HG03159 (cell line): ENCODE results near the gene FURIN.
"Not testable (repeated sequence)": the region's sequence is repeated elsewhere in the genome, so short reads cannot be mapped to it uniquely, and the experiment has no call there.

Source experiments
- ATAC-seq: cut with Tn5 transposase; IDR thresholded peaks from one replicate; pipeline ENCODE4 v1.9.1; 2021; ENCODE audit warnings: mild to moderate bottlenecking, moderate library complexity; ENCODE audit not compliant: unreplicated experiment

Gene FURIN

DNA sequence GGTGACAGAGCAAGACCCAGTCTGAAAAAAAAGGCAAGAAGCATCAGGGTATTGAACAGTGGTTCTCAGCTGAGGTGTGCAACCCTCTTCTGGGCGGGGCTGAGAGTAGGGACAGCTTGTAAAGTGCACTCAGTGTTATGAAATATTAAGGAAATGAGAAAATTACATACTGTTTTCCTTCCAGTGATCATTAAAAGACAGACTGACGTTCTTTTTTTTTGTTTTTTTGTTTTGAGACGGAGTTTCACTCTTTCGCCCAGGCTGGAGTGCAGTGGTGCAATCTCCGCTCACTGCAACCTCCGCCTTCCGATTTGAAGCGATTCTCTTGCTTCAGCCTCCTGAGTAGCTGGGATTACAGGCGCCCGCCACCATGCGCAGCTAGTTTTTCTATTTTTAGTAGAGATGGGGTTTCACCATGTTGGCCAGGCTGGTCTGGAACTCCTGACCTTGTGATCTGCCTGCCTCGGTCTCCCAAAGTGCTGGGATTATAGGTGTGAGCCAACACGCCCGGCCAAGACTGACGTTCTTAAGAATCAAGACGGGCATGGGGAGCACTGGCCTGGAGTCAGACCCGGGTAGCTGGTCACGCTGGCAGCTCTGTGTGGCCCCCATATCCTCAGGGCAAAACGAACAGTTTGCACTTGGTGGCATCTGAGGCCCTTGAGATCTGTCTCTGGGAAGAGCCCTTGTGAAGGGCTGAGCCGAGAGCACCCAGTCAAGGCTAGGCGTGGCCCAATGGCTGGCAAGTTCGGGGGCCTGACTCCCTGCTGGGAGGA lies 46.1 kb downstream of the FURIN start:
- ATAC-seq = no peak

DNA sequence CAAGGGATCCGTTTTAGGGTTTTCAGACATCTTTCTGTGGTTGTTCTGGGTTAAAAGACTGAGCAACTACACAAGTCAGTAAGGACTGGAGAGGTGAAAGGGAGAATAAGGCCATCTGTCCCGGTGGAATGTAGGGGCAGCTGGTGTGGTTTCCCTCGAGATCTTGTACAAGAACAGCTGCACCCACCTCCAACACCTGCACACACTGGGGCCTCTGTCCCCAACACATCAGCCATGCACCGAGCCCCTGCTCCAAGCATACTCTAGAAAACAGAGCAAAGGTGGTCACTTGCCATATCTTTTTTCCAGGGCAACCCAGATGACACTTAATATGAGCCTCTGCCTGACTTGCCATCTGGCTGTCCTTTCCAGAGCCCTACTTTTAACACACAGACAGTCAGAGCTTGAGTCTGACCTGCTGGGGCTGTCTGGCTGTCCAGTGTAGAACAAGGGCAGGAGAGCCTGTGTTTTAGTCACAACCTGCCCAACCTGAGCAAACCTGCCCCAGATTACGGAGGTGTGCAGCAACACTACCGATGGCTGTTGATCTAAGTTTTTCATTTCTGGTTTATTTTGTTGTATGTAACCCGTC lies 46.9 kb downstream of the FURIN start:
- ATAC-seq = no peak

DNA sequence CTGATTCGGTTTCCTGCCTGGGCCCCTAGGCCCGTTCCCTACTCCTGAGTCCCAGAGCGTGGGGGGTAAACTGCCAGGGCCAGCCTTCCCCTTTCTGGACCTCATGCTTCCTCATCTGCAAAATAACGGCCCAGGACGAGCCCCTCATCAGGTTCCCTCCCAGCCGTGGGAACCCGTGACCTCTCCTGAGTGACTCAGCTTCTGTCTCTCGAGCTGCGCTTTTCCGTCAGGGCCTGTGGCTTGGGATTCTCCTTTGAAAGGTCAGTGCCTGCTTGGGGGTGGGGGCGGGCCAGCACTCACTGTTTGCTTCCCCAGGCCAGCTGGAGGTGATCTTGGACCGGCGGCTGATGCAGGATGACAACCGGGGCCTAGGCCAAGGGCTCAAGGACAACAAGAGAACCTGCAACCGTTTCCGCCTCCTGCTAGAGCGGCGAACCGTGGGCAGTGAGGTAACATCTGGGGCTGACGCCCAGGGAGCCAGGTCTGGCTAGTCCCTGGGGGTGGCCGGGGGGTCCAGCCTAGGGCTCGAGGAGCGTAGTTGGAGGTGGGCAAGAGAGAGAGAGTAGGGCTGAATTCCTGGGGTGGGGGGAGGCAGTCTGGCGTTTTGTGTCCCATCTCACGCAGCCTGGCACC lies 47.5 kb downstream of the FURIN start:
- ATAC-seq = no peak

DNA sequence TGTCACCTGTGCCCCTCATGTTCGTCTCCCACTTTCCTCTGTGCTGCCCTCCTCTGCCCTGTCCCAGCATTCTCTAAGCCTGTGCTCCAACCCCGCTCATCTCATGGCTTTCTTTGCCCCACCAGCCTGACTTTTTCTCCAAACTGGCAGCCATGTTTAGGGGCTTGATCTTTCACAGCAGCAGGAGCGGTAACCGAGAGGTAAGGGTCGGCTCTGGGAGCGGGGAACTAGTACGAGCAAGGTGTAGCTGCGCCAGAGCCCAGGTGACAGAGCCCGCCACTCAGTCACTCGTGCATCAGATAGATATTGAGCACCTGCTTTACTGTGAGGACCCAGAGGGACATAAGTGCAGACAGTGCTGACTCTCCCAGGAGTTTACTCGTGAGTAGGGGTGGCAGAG lies 48.1 kb downstream of the FURIN start:
- ATAC-seq = no peak

DNA sequence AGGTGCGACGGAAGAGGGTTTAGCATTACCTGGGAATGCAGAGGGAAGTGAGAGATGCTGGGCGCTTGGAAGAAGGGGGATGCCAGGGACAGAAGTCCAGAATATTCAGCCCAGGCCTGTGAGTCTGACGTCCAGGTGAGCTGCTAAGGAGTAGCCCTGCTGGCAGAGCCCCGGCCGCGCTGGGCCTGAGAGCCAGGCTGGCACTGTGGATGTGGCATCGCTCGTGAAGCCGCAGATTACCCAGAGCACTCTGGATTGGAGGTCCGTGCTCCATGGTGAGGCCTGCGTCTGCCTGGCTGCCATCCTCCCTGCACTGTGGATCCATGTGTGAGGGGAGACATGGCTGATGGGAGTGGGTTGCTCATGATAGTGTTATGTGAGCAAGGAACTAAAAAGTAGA lies 49.2 kb downstream of the FURIN start:
- ATAC-seq = no peak

DNA sequence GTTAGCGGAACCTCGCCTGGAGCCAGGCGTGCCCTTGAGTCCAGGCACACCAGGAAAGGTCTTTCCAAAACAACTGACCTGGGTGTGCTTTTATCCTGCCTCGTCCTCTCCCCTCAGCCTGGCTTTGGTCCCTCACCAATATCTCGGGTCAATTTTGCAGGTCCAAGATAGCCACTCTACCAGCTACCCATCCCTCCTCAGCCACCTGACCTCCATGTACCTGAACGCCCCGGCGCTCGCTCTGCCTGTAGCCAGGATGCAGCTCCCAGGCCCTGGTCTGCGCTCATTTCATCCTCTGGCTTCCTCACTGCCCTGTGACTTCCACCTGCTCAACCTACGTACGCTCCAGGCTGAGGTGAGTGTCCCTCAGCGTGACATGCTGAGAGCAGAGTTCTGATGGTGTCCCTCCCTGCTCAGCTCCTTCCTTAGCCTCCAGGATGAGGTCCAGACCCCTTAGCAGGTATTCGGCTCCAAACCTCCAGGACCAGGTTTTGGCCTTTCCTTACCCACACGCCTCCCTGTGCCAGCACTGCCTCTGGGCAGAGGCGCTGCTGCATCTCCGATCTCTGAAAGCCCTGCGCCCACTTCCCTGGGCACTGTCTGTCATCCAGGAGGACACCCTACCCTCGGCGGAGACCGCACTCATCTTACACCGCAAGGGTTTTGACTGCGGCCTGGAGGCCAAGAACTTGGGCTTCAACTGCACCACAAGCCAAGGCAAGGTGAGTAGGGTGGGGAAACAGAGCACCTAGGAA lies 49.8 kb downstream of the FURIN start:
- no peak for ATAC-seq

DNA sequence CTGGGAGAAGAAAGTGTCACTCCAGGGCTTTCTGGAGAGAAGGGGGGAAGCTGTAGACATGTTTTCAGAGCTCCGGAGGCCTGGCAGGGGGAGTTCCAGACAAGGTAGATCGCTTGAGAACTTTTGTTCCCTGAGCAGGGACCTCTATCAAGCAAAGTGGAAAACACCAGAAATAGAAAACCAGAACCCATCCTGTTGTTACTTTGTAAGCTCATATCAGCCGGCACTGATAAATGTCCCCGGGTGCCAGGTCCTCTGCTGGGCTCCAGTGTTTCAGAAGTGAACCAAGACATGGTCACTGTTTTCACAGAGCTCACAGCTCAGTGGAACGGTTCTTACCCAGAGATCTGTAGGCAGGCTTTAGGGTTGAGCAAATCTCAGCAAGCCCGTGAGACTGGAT lies 50.4 kb downstream of the FURIN start:
- ATAC-seq = no peak

DNA sequence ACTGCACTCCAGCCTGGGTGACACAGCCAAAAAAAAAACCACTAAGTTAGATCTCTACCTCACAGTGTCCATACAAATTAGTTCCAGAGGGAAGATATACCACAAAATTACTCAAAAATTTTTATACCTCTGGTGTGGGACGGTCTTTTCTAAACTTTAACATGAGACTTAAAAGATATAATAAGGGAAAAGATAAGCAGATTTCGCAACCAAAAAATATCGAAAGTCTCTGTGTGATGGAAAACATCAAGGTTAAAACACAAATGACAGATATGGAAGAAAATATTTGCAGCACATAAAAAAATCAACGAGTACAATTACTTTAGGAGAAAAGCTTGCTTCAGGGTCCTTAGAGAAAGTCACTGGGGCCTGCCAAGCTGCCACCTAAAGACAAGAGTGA lies 53.5 kb downstream of the FURIN start:
- no peak for ATAC-seq

DNA sequence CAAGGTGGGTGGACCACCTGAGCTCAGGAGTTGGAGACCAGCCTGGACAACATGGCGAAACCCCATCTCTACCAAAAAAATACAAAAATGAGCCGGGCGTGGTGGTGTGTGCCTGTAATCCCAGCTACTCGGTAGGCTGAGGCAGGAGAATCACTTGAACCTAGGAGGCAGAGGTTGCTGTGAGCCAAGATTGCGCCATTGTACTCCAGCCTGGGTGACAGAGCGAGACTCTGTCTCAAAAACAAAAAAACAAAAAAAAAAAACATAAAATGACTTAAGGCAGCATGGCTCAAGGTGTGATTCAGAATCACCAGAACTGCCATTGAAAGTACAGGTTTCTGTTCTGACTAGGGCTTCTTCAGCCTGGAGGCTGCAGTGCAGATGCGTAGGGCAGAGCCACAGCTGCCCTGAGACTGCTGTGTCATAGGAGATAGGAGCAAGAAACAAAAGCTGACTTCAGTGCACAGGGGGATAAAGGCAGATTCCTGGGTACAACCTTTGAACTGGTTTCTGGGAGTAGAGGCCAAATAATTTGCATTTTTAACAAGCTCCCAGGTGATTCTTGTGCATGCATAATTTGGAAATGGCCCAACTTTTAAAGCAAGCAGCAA lies 54.4 kb downstream of the FURIN start:
- peak; percentile 85 for ATAC-seq

DNA sequence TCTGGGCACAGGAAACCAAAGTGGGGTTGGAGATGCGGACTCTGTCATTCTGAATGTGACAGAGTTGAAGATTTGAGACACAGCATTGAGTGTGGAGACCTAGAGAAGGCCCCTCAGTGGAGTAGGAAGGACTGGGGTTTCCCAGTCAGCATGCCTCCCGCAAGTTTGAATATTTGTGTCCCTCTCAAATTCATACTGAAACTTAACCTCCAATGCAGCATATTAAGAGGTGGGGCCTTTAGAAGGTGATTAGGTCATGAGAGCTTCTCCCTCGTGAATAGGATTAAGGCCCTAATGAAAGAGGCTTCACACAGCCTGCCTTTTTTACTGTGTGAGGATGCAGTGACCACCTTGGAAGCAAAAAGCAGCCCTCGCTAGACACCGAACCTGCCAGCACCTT lies 56.0 kb downstream of the FURIN start:
- peak; percentile 39 for ATAC-seq

DNA sequence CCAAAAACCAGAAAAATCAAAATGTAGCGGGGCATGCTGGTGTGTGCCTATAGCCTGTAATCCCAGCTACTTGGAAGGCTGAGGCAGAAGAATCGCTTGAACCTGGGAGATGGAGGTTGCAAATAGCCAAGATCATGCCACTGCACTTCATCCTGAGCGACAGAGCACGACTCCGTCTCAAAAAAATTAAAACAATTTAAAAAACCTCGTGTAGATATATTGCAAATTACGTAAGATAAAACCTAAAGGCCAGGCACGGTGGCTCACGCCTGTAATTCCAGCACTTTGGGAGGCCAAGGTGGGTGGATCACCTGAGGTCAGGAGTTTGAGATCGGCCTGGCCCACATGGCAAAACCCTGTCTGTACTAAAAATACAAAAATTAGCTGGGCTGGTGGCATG lies 58.4 kb downstream of the FURIN start:
- ATAC-seq = not testable (repeated sequence)

DNA sequence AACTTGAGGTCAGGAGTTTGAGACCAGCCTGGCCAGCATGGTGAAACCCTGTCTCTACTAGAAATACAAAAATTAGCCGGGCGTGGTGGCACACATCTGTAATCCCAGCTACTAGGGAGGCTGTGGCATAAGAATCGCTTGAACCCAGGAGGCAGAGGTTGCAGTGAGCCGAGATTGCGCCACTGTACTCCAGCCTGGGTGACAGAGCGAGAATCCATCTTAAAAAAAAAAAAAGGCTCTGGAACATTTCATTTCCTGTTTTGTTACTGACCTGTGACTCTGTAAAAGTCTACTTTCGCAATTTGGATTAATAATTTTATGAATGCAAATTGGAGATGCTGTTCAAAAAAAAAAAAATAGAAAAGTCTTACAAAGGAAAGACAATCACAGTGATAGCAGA lies 59.7 kb downstream of the FURIN start:
- ATAC-seq = not testable (repeated sequence)

DNA sequence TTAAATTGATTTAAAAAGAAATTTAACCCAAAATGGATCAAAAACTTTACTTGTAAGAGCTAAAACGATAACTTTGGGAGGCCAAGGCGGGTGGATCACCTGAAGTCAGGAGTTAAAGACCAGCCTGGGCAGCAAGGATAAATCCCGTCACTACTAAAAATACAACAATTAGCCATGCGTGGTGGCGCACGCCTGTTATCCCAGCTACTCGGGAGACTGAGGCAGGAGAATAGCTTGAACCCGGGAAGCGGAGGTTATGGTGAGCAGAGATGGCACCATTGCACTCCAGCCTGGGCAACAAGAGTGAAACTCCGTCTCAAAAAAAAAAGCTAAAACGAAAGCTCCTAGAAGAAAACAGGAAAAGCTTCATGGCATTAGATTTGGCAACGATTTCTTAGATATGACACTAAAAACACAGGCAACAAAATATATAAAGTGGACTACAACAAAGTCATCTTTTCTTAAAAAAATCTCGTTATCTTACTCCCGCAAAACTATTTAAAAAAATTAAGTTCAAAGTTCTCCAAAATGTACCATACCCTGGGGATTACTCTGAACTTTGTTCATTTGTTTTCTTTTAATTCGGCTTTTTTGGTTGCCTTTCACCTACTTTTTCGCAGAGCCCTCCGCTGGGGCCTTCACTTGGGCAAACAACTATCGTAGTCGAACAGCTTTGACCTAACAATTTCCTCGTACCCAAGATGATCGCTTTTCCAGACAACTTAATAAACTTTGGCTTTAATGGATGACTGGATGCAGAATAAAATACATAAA lies 61.0 kb downstream of the FURIN start:
- ATAC-seq = peak; percentile 3

DNA sequence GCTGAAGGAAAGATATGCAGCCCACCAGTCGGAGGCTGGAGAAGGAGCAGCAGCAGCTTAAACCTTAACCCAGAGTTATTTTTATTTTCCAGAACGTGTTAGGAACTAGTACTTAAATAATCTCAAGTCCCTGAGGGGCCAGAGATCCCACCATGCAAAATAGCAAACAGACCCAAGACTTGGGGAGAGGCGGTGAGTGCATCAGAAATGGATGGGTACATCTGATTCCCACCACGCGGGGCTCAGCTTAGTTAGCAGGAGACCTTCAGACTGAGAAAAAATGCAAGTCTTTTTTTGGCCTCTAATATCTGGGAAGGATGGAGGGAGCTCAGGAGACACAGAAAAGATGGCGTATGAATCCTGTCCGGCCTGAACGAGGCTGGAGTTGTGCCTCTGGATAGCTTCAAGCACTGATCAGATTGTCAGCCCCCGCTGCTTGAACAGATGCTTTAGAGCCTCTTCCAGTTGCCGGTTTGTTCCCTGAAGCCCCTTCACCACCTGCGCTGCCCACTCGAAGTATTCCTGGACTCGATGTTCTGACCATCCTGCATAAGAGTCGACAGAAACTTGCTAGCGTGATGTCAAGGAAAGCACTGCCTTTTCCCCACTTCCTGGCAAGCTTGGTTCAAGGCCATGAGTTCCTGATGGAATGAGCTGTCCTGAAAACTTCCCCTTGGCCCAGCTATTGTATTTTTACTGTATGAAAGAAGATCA lies 62.6 kb downstream of the FURIN start:
- ATAC-seq = no peak

DNA sequence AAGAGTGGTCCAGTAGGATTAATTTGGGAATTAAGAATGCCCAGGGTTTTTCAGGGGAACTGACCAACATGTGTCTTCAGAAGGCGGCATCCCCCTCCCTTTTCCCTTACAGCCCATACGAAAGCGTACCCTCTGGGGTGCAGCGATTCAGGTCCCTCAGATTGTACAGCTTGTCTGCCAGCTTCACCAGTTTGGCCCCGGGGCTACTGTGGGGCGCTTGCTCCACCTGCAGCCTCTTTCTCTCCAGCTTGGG lies 63.1 kb downstream of the FURIN start:
- no peak for ATAC-seq

DNA sequence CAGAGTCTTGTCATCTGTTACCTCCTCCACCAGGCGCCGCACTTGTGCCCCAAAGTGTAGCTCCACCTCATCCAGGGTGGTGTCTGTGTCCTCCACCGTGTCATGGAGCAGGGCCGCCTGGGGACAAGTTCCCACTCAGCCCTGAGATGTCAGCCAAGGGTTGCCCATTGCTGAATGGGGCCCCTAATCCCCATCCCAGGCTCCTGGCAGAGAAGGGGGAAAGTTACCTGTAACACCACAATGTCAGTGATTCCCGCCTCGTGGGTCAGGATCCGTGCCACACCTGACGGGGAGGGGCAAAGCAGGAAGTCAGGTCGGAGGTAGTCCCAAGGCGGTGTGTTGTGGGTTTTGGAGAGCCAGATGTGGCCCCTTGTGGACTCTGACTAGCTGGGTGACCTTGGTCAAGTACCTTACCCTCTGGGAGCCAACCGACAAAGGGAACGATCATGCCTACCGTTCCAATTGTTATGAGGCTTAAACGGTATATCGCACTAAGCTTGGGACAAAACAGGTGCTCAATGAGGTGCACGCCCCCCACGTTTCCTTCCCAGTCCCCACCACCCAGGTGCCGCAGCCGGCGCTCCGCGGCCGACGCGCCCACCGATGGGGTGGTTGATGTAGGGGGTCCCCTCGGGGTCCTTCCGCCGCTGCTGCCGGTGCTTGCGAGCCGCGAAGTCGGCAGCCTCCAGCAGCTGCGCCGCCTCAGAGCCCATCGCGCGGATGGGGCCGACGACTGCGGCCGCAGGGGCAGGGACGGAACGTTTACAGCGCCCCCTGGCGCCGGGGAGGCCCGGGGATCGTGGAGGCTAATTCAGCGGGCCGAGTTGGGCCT lies 63.7 kb downstream of the FURIN start, which contains the start of gene HDDC3:
TSS of gene HDDC3 (minus strand) at position 722 of the 832 bp plus-strand sequence. CDS start at position 713, 9 bp downstream.
- peak; percentile 46 for ATAC-seq

DNA sequence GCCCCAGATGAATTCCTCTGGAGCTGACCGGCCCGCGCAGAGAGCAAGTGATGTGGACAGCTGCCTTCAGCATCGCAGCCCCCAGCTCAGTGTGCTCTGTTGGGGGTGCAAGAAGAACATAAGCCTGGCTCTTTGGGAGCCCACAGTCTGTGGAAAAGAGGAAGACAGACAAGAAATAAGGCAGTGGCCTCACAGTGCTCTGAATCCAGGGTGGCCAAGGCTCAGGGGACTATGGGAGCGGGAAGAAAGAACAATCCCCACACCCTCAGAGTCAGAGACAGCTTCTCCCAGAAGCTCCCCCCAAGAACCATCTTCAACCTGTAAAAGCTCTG lies 64.2 kb downstream of the FURIN start:
- no peak for ATAC-seq
